WTC11 (cell line): ENCODE results near the gene COMMD10.

Experiments
- FOXJ3 ChIP-seq: sonication (generic); formaldehyde crosslinking; IDR thresholded peaks from 2 replicates; pipeline ENCODE4 v1.9.0; 2021; ENCODE audit warnings: missing genetic modification reagents, mild to moderate bottlenecking, borderline replicate concordance
- HMGA2 ChIP-seq: fragments of 250-450 bp; sonication (Bioruptor Pico); IDR thresholded peaks from 2 replicates; pipeline ENCODE4 v1.4.0; 2021; ENCODE audit warnings: mild to moderate bottlenecking, moderate library complexity
- JUN ChIP-seq: sonication (generic); formaldehyde crosslinking; IDR thresholded peaks from 2 replicates; pipeline ENCODE4 v1.8.0; 2023; ENCODE audit warnings: mild to moderate bottlenecking, missing genetic modification reagents
- MXD4 ChIP-seq: fragments of 250-450 bp; sonication (Bioruptor Pico); IDR thresholded peaks from 2 replicates; pipeline ENCODE4 v1.8.0; 2021; ENCODE audit warnings: mild to moderate bottlenecking, moderate library complexity, borderline replicate concordance
- NFYB ChIP-seq: sonication (generic); formaldehyde crosslinking; conservative IDR thresholded peaks from 2 replicates; pipeline ENCODE4 v1.8.0; 2022; ENCODE audit warnings: low read depth, missing genetic modification reagents
- SP1 ChIP-seq: sonication (generic); formaldehyde crosslinking; conservative IDR thresholded peaks from 2 replicates; pipeline ENCODE4 v1.8.1; 2022; ENCODE audit warnings: missing genetic modification reagents
- ZNF121 ChIP-seq: sonication (generic); formaldehyde crosslinking; IDR thresholded peaks from 2 replicates; pipeline ENCODE4 v1.8.0; 2023; ENCODE audit warnings: missing genetic modification reagents
- TF ChIP-seq, protein P1 (sequence below): fragments of 200-600 bp; IDR thresholded peaks from 2 replicates; pipeline ENCODE4 v1.8.0; 2022; ENCODE audit warnings: antibody characterized with exemption
- TF ChIP-seq, protein P2 (sequence below): sonication (generic); formaldehyde crosslinking; conservative IDR thresholded peaks from 2 replicates; pipeline ENCODE4 v1.8.1; 2022; ENCODE audit warnings: mild to moderate bottlenecking, missing genetic modification reagents

DNA sequence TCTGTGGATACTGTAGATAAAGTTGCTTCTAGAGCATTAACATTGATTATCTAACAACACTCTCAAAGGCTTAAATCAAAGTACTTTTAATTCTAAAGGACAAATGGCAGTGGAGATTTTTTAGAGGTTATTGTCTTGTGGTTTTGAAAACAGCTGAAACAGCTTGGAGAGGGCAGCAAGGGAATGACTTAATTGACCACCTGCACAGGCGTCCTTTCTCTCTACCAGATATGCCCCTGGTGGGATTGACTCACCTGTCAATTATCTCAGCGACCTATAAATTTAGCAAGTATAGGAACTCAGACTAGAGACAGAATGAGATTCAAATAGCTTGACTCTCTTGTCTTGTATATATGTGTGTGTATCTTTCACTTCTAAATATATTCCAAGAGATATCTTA lies 39.0 kb upstream of the COMMD10 start:
- TF ChIP-seq, protein P1, sequence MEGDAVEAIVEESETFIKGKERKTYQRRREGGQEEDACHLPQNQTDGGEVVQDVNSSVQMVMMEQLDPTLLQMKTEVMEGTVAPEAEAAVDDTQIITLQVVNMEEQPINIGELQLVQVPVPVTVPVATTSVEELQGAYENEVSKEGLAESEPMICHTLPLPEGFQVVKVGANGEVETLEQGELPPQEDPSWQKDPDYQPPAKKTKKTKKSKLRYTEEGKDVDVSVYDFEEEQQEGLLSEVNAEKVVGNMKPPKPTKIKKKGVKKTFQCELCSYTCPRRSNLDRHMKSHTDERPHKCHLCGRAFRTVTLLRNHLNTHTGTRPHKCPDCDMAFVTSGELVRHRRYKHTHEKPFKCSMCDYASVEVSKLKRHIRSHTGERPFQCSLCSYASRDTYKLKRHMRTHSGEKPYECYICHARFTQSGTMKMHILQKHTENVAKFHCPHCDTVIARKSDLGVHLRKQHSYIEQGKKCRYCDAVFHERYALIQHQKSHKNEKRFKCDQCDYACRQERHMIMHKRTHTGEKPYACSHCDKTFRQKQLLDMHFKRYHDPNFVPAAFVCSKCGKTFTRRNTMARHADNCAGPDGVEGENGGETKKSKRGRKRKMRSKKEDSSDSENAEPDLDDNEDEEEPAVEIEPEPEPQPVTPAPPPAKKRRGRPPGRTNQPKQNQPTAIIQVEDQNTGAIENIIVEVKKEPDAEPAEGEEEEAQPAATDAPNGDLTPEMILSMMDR, result no peak
- TF ChIP-seq JUN (CRISPR knock-in tag) (no peak), NFYB (CRISPR knock-in tag) (no peak), MXD4 (CRISPR knock-in tag) (no peak), SP1 (CRISPR knock-in tag) (no peak), FOXJ3 (no peak), ZNF121 (no peak), HMGA2 (CRISPR knock-in tag) (no peak)
- TF ChIP-seq, protein P2, sequence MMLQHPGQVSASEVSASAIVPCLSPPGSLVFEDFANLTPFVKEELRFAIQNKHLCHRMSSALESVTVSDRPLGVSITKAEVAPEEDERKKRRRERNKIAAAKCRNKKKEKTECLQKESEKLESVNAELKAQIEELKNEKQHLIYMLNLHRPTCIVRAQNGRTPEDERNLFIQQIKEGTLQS (CRISPR knock-in tag), result no peak
